ENCODE measurements around the gene PPP6R1.

PPP6R1 gene

GRCh38 chr19:55258828-55259539 lies at the start of gene PPP6R1:
Gene PPP6R1, minus strand, starts transcription at chr19:55259017. Its CDS starts 11,914 bp downstream, at chr19:55247103.
- peak within 1 kb of the TSS; percentile 84 for H3K4me3 ChIP-seq (ENCODE audit: low read depth, low read length)
- H3K27me3 ChIP-seq (ENCODE audit: control insufficient read depth, insufficient read depth, low read length) = no peaks in the 10 kb centered on the region
- no peaks in the 10 kb centered on the region for H3K36me3 ChIP-seq (ENCODE audit: control insufficient read depth, insufficient read depth, low read length)
- no peaks in the 10 kb centered on the region for H3K9me3 ChIP-seq (ENCODE audit: control insufficient read depth, insufficient read depth, low read length)
- peak within 1 kb of the TSS; percentile 79 for H3K9ac ChIP-seq (ENCODE audit: low read depth, low read length)
- H3K4me1 ChIP-seq (ENCODE audit: control insufficient read depth, insufficient read depth, low read length) = peaks cover 4% of the 10 kb centered on the region

GRCh38 chr19:55308281-55308680 lies 49.5 kb upstream of the PPP6R1 start:
- Histone ChIP-seq H3K9ac (ENCODE audit: low read depth, low read length) (no peak overlapping the region), H3K9me3 (ENCODE audit: control insufficient read depth, insufficient read depth, low read length) (no peaks in the 10 kb centered on the region), H3K4me1 (ENCODE audit: control insufficient read depth, insufficient read depth, low read length) (no peaks in the 10 kb centered on the region), H3K4me3 (ENCODE audit: low read depth, low read length) (no peak overlapping the region), H3K36me3 (ENCODE audit: control insufficient read depth, insufficient read depth, low read length) (peaks cover 59% of the 10 kb centered on the region), H3K27me3 (ENCODE audit: control insufficient read depth, insufficient read depth, low read length) (no peaks in the 10 kb centered on the region)

- no peaks in the 10 kb centered on the region for H3K4me1 ChIP-seq (ENCODE audit: control insufficient read depth, insufficient read depth, low read length)
- H3K9ac ChIP-seq (ENCODE audit: low read depth, low read length) = no peak overlapping the region
- H3K36me3 ChIP-seq (ENCODE audit: control insufficient read depth, insufficient read depth, low read length) = peaks cover 63% of the 10 kb centered on the region
- no peaks in the 10 kb centered on the region for H3K27me3 ChIP-seq (ENCODE audit: control insufficient read depth, insufficient read depth, low read length)
- no peaks in the 10 kb centered on the region for H3K9me3 ChIP-seq (ENCODE audit: control insufficient read depth, insufficient read depth, low read length)
- no peak overlapping the region for H3K4me3 ChIP-seq (ENCODE audit: low read depth, low read length)
Measured at GRCh38 chr19:55306712-55307111, 47.9 kb upstream of the PPP6R1 start.

- no peak overlapping the region for H3K4me3 ChIP-seq (ENCODE audit: low read depth, low read length)
- H3K4me1 ChIP-seq (ENCODE audit: control insufficient read depth, insufficient read depth, low read length) = peaks cover 3% of the 10 kb centered on the region
- H3K36me3 ChIP-seq (ENCODE audit: control insufficient read depth, insufficient read depth, low read length) = peaks cover 63% of the 10 kb centered on the region
- H3K27me3 ChIP-seq (ENCODE audit: control insufficient read depth, insufficient read depth, low read length) = no peaks in the 10 kb centered on the region
- H3K9me3 ChIP-seq (ENCODE audit: control insufficient read depth, insufficient read depth, low read length) = no peaks in the 10 kb centered on the region
- H3K9ac ChIP-seq (ENCODE audit: low read depth, low read length) = no peak overlapping the region
Measured at GRCh38 chr19:55305983-55306562, 47.3 kb upstream of the PPP6R1 start.

- H3K4me1 ChIP-seq (ENCODE audit: control insufficient read depth, insufficient read depth, low read length) = peaks cover 3% of the 10 kb centered on the region
- no peaks in the 10 kb centered on the region for H3K9me3 ChIP-seq (ENCODE audit: control insufficient read depth, insufficient read depth, low read length)
- H3K4me3 ChIP-seq (ENCODE audit: low read depth, low read length) = no peak overlapping the region
- H3K36me3 ChIP-seq (ENCODE audit: control insufficient read depth, insufficient read depth, low read length) = peaks cover 62% of the 10 kb centered on the region
- H3K27me3 ChIP-seq (ENCODE audit: control insufficient read depth, insufficient read depth, low read length) = no peaks in the 10 kb centered on the region
- H3K9ac ChIP-seq (ENCODE audit: low read depth, low read length) = no peak overlapping the region
Measured at GRCh38 chr19:55305491-55305890, 46.7 kb upstream of the PPP6R1 start.

GRCh38 chr19:55304980-55305379 lies 46.2 kb upstream of the PPP6R1 start:
- Histone ChIP-seq H3K9me3 (ENCODE audit: control insufficient read depth, insufficient read depth, low read length) (no peaks in the 10 kb centered on the region), H3K4me1 (ENCODE audit: control insufficient read depth, insufficient read depth, low read length) (peaks cover 3% of the 10 kb centered on the region), H3K4me3 (ENCODE audit: low read depth, low read length) (no peak overlapping the region), H3K27me3 (ENCODE audit: control insufficient read depth, insufficient read depth, low read length) (no peaks in the 10 kb centered on the region), H3K9ac (ENCODE audit: low read depth, low read length) (no peak overlapping the region), H3K36me3 (ENCODE audit: control insufficient read depth, insufficient read depth, low read length) (peaks cover 57% of the 10 kb centered on the region)

- Histone ChIP-seq H3K4me3 (ENCODE audit: low read depth, low read length) (no peak overlapping the region), H3K4me1 (ENCODE audit: control insufficient read depth, insufficient read depth, low read length) (peaks cover 3% of the 10 kb centered on the region), H3K9ac (ENCODE audit: low read depth, low read length) (no peak overlapping the region), H3K27me3 (ENCODE audit: control insufficient read depth, insufficient read depth, low read length) (no peaks in the 10 kb centered on the region), H3K9me3 (ENCODE audit: control insufficient read depth, insufficient read depth, low read length) (no peaks in the 10 kb centered on the region), H3K36me3 (ENCODE audit: control insufficient read depth, insufficient read depth, low read length) (peaks cover 55% of the 10 kb centered on the region)
Measured at GRCh38 chr19:55304279-55304978, 45.6 kb upstream of the PPP6R1 start.

GRCh38 chr19:55303477-55303876 lies 44.7 kb upstream of the PPP6R1 start:
- Histone ChIP-seq H3K9me3 (ENCODE audit: control insufficient read depth, insufficient read depth, low read length) (no peaks in the 10 kb centered on the region), H3K27me3 (ENCODE audit: control insufficient read depth, insufficient read depth, low read length) (no peaks in the 10 kb centered on the region), H3K4me1 (ENCODE audit: control insufficient read depth, insufficient read depth, low read length) (peaks cover 3% of the 10 kb centered on the region), H3K4me3 (ENCODE audit: low read depth, low read length) (no peak overlapping the region), H3K36me3 (ENCODE audit: control insufficient read depth, insufficient read depth, low read length) (peaks cover 52% of the 10 kb centered on the region), H3K9ac (ENCODE audit: low read depth, low read length) (no peak overlapping the region)

GRCh38 chr19:55302318-55302703 lies 43.5 kb upstream of the PPP6R1 start:
- Histone ChIP-seq H3K36me3 (ENCODE audit: control insufficient read depth, insufficient read depth, low read length) (peaks cover 53% of the 10 kb centered on the region), H3K9ac (ENCODE audit: low read depth, low read length) (no peak overlapping the region), H3K9me3 (ENCODE audit: control insufficient read depth, insufficient read depth, low read length) (no peaks in the 10 kb centered on the region), H3K4me1 (ENCODE audit: control insufficient read depth, insufficient read depth, low read length) (peaks cover 3% of the 10 kb centered on the region), H3K27me3 (ENCODE audit: control insufficient read depth, insufficient read depth, low read length) (no peaks in the 10 kb centered on the region), H3K4me3 (ENCODE audit: low read depth, low read length) (peak overlapping the region; percentile 33)

- peaks cover 53% of the 10 kb centered on the region for H3K36me3 ChIP-seq (ENCODE audit: control insufficient read depth, insufficient read depth, low read length)
- no peaks in the 10 kb centered on the region for H3K27me3 ChIP-seq (ENCODE audit: control insufficient read depth, insufficient read depth, low read length)
- H3K9ac ChIP-seq (ENCODE audit: low read depth, low read length) = no peak overlapping the region
- H3K4me1 ChIP-seq (ENCODE audit: control insufficient read depth, insufficient read depth, low read length) = peaks cover 3% of the 10 kb centered on the region
- H3K4me3 ChIP-seq (ENCODE audit: low read depth, low read length) = peak overlapping the region; percentile 33
- no peaks in the 10 kb centered on the region for H3K9me3 ChIP-seq (ENCODE audit: control insufficient read depth, insufficient read depth, low read length)
Measured at GRCh38 chr19:55301459-55302317, 42.9 kb upstream of the PPP6R1 start.

- peaks cover 48% of the 10 kb centered on the region for H3K36me3 ChIP-seq (ENCODE audit: control insufficient read depth, insufficient read depth, low read length)
- peaks cover 3% of the 10 kb centered on the region for H3K4me1 ChIP-seq (ENCODE audit: control insufficient read depth, insufficient read depth, low read length)
- peak overlapping the region; percentile 22 for H3K4me3 ChIP-seq (ENCODE audit: low read depth, low read length)
- H3K27me3 ChIP-seq (ENCODE audit: control insufficient read depth, insufficient read depth, low read length) = no peaks in the 10 kb centered on the region
- H3K9ac ChIP-seq (ENCODE audit: low read depth, low read length) = no peak overlapping the region
- no peaks in the 10 kb centered on the region for H3K9me3 ChIP-seq (ENCODE audit: control insufficient read depth, insufficient read depth, low read length)
Measured at GRCh38 chr19:55300886-55301458, 42.2 kb upstream of the PPP6R1 start.
